ENCODE measurements around the gene GNAQ. TPM values are rescaled to one million over a fixed set of nuclear protein-coding genes. Genes with fewer than 3 reads are reported as not detected.

Gene GNAQ
- total and polyA plus RNA-seq, 2 of the 4 experiments (the other 2 are of a cell fraction), result 23.1 to 50.7 TPM

DNA sequence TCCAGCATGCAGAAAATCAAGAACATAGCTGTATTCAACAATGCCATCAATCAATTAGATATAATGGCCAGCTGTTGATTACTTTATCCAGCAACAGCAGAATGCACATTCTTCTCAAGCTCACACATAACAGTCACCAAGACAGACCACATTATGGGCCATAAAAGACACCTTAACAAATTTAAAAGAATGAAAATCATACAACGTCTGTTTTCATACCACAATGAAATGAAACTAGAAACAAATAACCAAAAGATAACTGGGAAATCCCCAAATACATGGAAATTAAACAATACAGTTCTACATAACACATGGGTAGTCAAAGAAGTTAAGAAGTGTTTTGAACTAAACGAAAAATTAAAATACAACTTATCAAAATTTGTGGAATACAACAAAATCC, 252.6 kb downstream of the GNAQ start:
- H3K27ac ChIP-seq (ENCODE audit: insufficient read depth, low read length), result no peak overlapping the region

More for the DNA sequence above, 252.6 kb downstream of the GNAQ start:
- Histone ChIP-seq H3K14ac (replicated peaks; ENCODE audit: low read depth, low read length) (no peak overlapping the region), H2BK120ac (ENCODE audit: low read depth, low read length) (no peak overlapping the region), H2BK15ac (ENCODE audit: low read depth, low read length) (no peak overlapping the region), H3K9me3 (ENCODE audit: control insufficient read depth, insufficient read depth, low read length) (no peaks in the 10 kb centered on the region), H3K23ac (ENCODE audit: low read depth, low read length) (no peak overlapping the region), H3K4me3 (ENCODE audit: insufficient read depth, low read depth, low read length) (no peak overlapping the region), H2AK5ac (ENCODE audit: low read depth, low read length) (no peak overlapping the region), H3K9ac (ENCODE audit: low read depth, low read length) (no peak overlapping the region), H3K18ac (ENCODE audit: low read depth, low read length) (no peak overlapping the region), H3K36me3 (ENCODE audit: control insufficient read depth, insufficient read depth, low read length) (peaks cover 2% of the 10 kb centered on the region; the same call in 1 of the 2 replicates), H2BK5ac (ENCODE audit: low read depth, low read length, poor library complexity, severe bottlenecking) (no peak overlapping the region), H3K79me1 (ENCODE audit: low read depth in 1 of 2, low read length in 2 of 2) (peaks cover 4% of the 10 kb centered on the region in 2 experiments; a peak in 2 of 4 replicates), H3K56ac (ENCODE audit: extremely low read depth, insufficient read depth, low read length) (no peak overlapping the region), H4K91ac (ENCODE audit: insufficient read depth, low read depth, low read length) (no peak overlapping the region), H3K4ac (ENCODE audit: low read depth, low read length) (no peak overlapping the region), H4K8ac (ENCODE audit: low read depth in 2 of 2, low read length in 2 of 2) (no peak overlapping the region), H2BK20ac (ENCODE audit: low read depth, low read length) (no peak overlapping the region), H4K20me1 (ENCODE audit: insufficient read depth, low read length) (no peaks in the 10 kb centered on the region), H3K27me3 (ENCODE audit: control insufficient read depth, insufficient read depth, low read length) (no peaks in the 10 kb centered on the region), H4K5ac (ENCODE audit: low read depth, low read length) (no peak overlapping the region), H2AK9ac (replicated peaks; ENCODE audit: low read depth, low read length, poor library complexity) (no peak overlapping the region), H3K9me1 (ENCODE audit: insufficient read depth, low read length) (0 out of 2 replicates have a peak, but pooled peaks cover 3% of the 10 kb centered on the region), H2AFZ (replicated peaks; ENCODE audit: low read length, poor library complexity) (no peak overlapping the region), H3K4me2 (ENCODE audit: low read depth, low read length) (no peak overlapping the region), H3K4me1 (ENCODE audit: control insufficient read depth, insufficient read depth, low read length) (0 out of 2 replicates have a peak, but pooled peaks cover 1% of the 10 kb centered on the region)
- in situ Hi-C loops (cut with MboI; ENCODE audit: low sequenced_read_pairs) (no loop called here), intact Hi-C loops (cut with micrococcal nuclease) (no loop called here), dilution Hi-C loops (cut with HindIII; ENCODE audit: low sequenced_read_pairs, unreplicated experiment) (no loop called here)
- BruUV-seq (replicated peaks), result no TSS peak
- no peak for TF ChIP-seq ELK1 (IDR thresholded peaks at IDR 0.05; ENCODE audit: borderline replicate concordance, low read depth, low read length)
- ATAC-seq (ENCODE audit: low read depth), result no peak
- POLR2A ChIA-PET (ENCODE audit: unreplicated experiment), result no interaction called here
- DNase-seq, result no peak
- WGBS, 2 experiments (ENCODE audit: extremely low coverage in 2 of 2, insufficient read length in 1 of 2), result no CpG with 5 or more reads among the region's 2 CpGs
- CTCF ChIA-PET, result interaction anchor here (0.6 to 0.7 kb wide), 5 partner anchors 13 to 1508 kb away, joined by 3 to 7 read pairs (median 3); no protein-coding TSS in a partner anchor

Measured in IMR-90 (cell line).